Neural cell (in vitro differentiated cells): ENCODE measurements around the gene PAGE2B. TPM values are rescaled to one million over a fixed set of nuclear protein-coding genes. Genes with fewer than 3 reads are reported as not detected.

ENCODE experiments used
- H2AFZ ChIP-seq: fragments of 200-600, 300-800 bp; sonication (generic), shearing (Covaris generic); 2 replicates; pipeline ENCODE4 v1.6.0; 2014; ENCODE audit warnings: low read depth, mild to moderate bottlenecking, antibody characterized with exemption, low read length, moderate library complexity
- H3F3A ChIP-seq: fragments of 200-600 bp; shearing (Covaris generic); 2 replicates; pipeline ENCODE4 v1.6.1; 2016; ENCODE audit warnings: mild to moderate bottlenecking, moderate library complexity, mixed read lengths, antibody characterized with exemption, low read length; ENCODE audit not compliant: insufficient read depth, poor library complexity, severe bottlenecking
- H3K27ac ChIP-seq: fragments of 200-600, 300-800 bp; sonication (generic), shearing (Covaris generic); 2 replicates; pipeline ENCODE4 v1.5.1; 2014; ENCODE audit warnings: mild to moderate bottlenecking, low read length, moderate library complexity
- H3K27me3 ChIP-seq: fragments of 300-800, 200-600 bp; sonication (generic), shearing (Covaris generic); 2 replicates; pipeline ENCODE4 v1.6.0; 2014; ENCODE audit warnings: mild to moderate bottlenecking, low read depth, low read length, moderate library complexity; ENCODE audit not compliant: insufficient read depth
- H3K36me3 ChIP-seq: fragments of 300-800, 200-600 bp; sonication (generic), shearing (Covaris generic); 2 replicates; pipeline ENCODE4 v1.5.1; 2014; ENCODE audit warnings: mild to moderate bottlenecking, antibody characterized with exemption, low read length, moderate library complexity; ENCODE audit not compliant: insufficient read depth
- H3K4me2 ChIP-seq: fragments of 300-800, 200-600 bp; sonication (generic), shearing (Covaris generic); 2 replicates; pipeline ENCODE4 v1.6.0; 2014; ENCODE audit warnings: mild to moderate bottlenecking, low read length
- H3K4me3 ChIP-seq: fragments of 300-800, 200-600 bp; sonication (generic), shearing (Covaris generic); 2 replicates; pipeline ENCODE4 v1.5.1; 2014; ENCODE audit warnings: mild to moderate bottlenecking, low read length, moderate library complexity
- H3K79me2 ChIP-seq: fragments of 200-600 bp; shearing (Covaris generic); replicated peaks from 2 replicates; pipeline ENCODE4 v1.6.0; 2014; ENCODE audit warnings: mild to moderate bottlenecking, low read length, moderate library complexity; ENCODE audit not compliant: insufficient read depth
- H3K9ac ChIP-seq: fragments of 300-800, 200-600 bp; sonication (generic), shearing (Covaris generic); 2 replicates; pipeline ENCODE4 v1.6.1; 2016; ENCODE audit warnings: mild to moderate bottlenecking, low read length, mixed read lengths
- H3K9me2 ChIP-seq: fragments of 200-600 bp; shearing (Covaris generic); 2 replicates; pipeline ENCODE4 v1.6.1; 2016; ENCODE audit warnings: mild to moderate bottlenecking, low read length, mixed read lengths; ENCODE audit not compliant: insufficient read depth
- H3K9me3 ChIP-seq: fragments of 200-600, 300-800 bp; sonication (generic), shearing (Covaris generic); 2 replicates; pipeline ENCODE4 v1.6.1; 2016; ENCODE audit warnings: mild to moderate bottlenecking, mixed run types, low read length, moderate library complexity, mixed read lengths
- H4K20me1 ChIP-seq: fragments of 200-600 bp; shearing (Covaris generic); 2 replicates; pipeline ENCODE4 v1.6.1; 2016; ENCODE audit warnings: mild to moderate bottlenecking, mixed run types; ENCODE audit not compliant: insufficient read depth
- CTCF ChIP-seq: fragments of 450-650 bp; IDR thresholded peaks from 2 replicates; pipeline ENCODE4 v1.5.1; 2014; ENCODE audit warnings: antibody characterized with exemption, mild to moderate bottlenecking, moderate library complexity; ENCODE audit not compliant: poor library complexity, severe bottlenecking
- EP300 ChIP-seq: fragments of 450-650 bp; conservative IDR thresholded peaks from 2 replicates; pipeline ENCODE4 v1.6.1; 2014; ENCODE audit warnings: antibody characterized with exemption, mild to moderate bottlenecking, moderate library complexity; ENCODE audit not compliant: poor library complexity, severe bottlenecking
- EZH2 ChIP-seq: fragments of 200-600, 300-800 bp; shearing (Covaris generic), sonication (generic); IDR thresholded peaks from 2 replicates; pipeline ENCODE4 v1.6.1; 2014; ENCODE audit warnings: antibody characterized with exemption, low read length, borderline replicate concordance, mild to moderate bottlenecking; ENCODE audit not compliant: insufficient read depth, poor library complexity, severe bottlenecking
- MXI1 ChIP-seq: fragments of 450-650 bp; conservative IDR thresholded peaks from 2 replicates; pipeline ENCODE4 v1.6.1; 2014; ENCODE audit warnings: antibody characterized with exemption, mild to moderate bottlenecking; ENCODE audit not compliant: poor library complexity, severe bottlenecking
- POLR2AphosphoS5 ChIP-seq: IDR thresholded peaks from 2 replicates; pipeline ENCODE4 v1.6.1; 2012
- RAD21 ChIP-seq: fragments of 450-650 bp; conservative IDR thresholded peaks from 2 replicates; pipeline ENCODE4 v1.6.1; 2014; ENCODE audit warnings: antibody characterized with exemption, mild to moderate bottlenecking, moderate library complexity
- REST ChIP-seq: IDR thresholded peaks from 2 replicates; pipeline ENCODE4 v1.6.1; 2012; ENCODE audit warnings: borderline replicate concordance
- SMC3 ChIP-seq: fragments of 450-650 bp; conservative IDR thresholded peaks from 2 replicates; pipeline ENCODE4 v1.6.1; 2014; ENCODE audit warnings: antibody characterized with exemption, mild to moderate bottlenecking, moderate library complexity; ENCODE audit not compliant: poor library complexity
- TAF1 ChIP-seq: IDR thresholded peaks from 2 replicates; pipeline ENCODE4 v1.6.1; 2012; ENCODE audit warnings: low read depth
- polyA minus RNA-seq: library from RNA; depleted of rRNA, polyadenylated mRNA; stranded (reverse); fragments of >200 nt; gene quantifications from 2 replicates; pipeline ENCODE4 v1.2.3, GENCODE V29; 2014
- polyA plus RNA-seq: library from polyadenylated mRNA; depleted of rRNA; stranded (reverse); fragments of >200 nt; gene quantifications from 2 replicates; pipeline ENCODE4 v1.2.3, GENCODE V29; 2014

Gene PAGE2B
- not detected in 2 replicates for polyA plus RNA-seq
- polyA minus RNA-seq = not detected in 2 replicates

GRCh38 chrX:55074851-55075467 lies at the start of gene PAGE2B:
Gene PAGE2B, plus strand, starts transcription at chrX:55075030. Its CDS starts 1,012 bp downstream, at chrX:55076042.
- no peaks in the 10 kb centered on the region for H3F3A ChIP-seq
- no peak within 1 kb of the TSS for H2AFZ ChIP-seq
- no peak for TF ChIP-seq EP300
- no peak for TF ChIP-seq POLR2AphosphoS5
- no peak for TF ChIP-seq TAF1
- no peak for TF ChIP-seq RAD21
- no peak for TF ChIP-seq CTCF
- no peak for TF ChIP-seq MXI1
- TF ChIP-seq REST = no peak
- TF ChIP-seq SMC3 = no peak
- TF ChIP-seq EZH2 = no peak
- no peaks in the 10 kb centered on the region for H3K9me2 ChIP-seq
- H3K4me2 ChIP-seq = no peak within 1 kb of the TSS
- H4K20me1 ChIP-seq = no peaks in the 10 kb centered on the region
- H3K27ac ChIP-seq = no peak within 1 kb of the TSS
- no peaks in the 10 kb centered on the region for H3K9me3 ChIP-seq
- H3K4me3 ChIP-seq = no peak within 1 kb of the TSS
- H3K79me2 ChIP-seq = no peaks in the 10 kb centered on the region
- no peaks in the 10 kb centered on the region for H3K36me3 ChIP-seq
- no peaks in the 10 kb centered on the region for H3K27me3 ChIP-seq
- no peak within 1 kb of the TSS for H3K9ac ChIP-seq

GRCh38 chrX:55026143-55026542 lies 48.7 kb upstream of the PAGE2B start:
- Histone ChIP-seq H3K9me2 (no peaks in the 10 kb centered on the region), H3K4me3 (no peak overlapping the region), H3K4me2 (no peak overlapping the region), H3K79me2 (no peaks in the 10 kb centered on the region), H3K9me3 (no peaks in the 10 kb centered on the region), H3K36me3 (no peaks in the 10 kb centered on the region), H4K20me1 (no peaks in the 10 kb centered on the region), H3F3A (no peaks in the 10 kb centered on the region), H2AFZ (no peak overlapping the region), H3K27me3 (no peaks in the 10 kb centered on the region), H3K27ac (no peak overlapping the region), H3K9ac (no peak overlapping the region)
- TF ChIP-seq TAF1 = no peak
- TF ChIP-seq REST = no peak
- no peak for TF ChIP-seq SMC3
- no peak for TF ChIP-seq MXI1
- TF ChIP-seq RAD21 = no peak
- TF ChIP-seq CTCF = no peak
- TF ChIP-seq EP300 = no peak
